ENCODE results near the gene AHNAK.

Gene AHNAK

GRCh38 chr11:62507125-62507422 is 39.5 kb downstream of the AHNAK start:
- H3K4me1 ChIP-seq (ENCODE audit: low read depth, poor library complexity, severe bottlenecking): peaks cover 27% of the 10 kb centered on the region
- H4K20me1 ChIP-seq (ENCODE audit: insufficient read depth): no peaks in the 10 kb centered on the region
- no peaks in the 10 kb centered on the region for H3K27me3 ChIP-seq (ENCODE audit: insufficient read depth, low read depth)
- no peak overlapping the region for H3K9ac ChIP-seq
- H3K4me2 ChIP-seq: no peak overlapping the region
- H3K4me3 ChIP-seq (IDR thresholded peaks at IDR 0.05; ENCODE audit: insufficient read depth, low read depth, low read length): no peak overlapping the region
- H3K27ac ChIP-seq: no peak overlapping the region
- no peaks in the 10 kb centered on the region for H3K36me3 ChIP-seq (ENCODE audit: insufficient read depth)
- no peak for TF ChIP-seq CTCF (conservative IDR thresholded peaks at IDR 0.05; ENCODE audit: low read depth, low read length)
- no peaks in the 10 kb centered on the region for H3K79me2 ChIP-seq (ENCODE audit: insufficient read depth, low read depth)
- no peak overlapping the region for H2AFZ ChIP-seq (ENCODE audit: low read depth)

GRCh38 chr11:62506413-62507124 is 40.0 kb downstream of the AHNAK start:
- Histone ChIP-seq H3K4me3 (IDR thresholded peaks at IDR 0.05; ENCODE audit: insufficient read depth, low read depth, low read length) (no peak overlapping the region), H3K27ac (no peak overlapping the region), H3K4me1 (ENCODE audit: low read depth, poor library complexity, severe bottlenecking) (peaks cover 27% of the 10 kb centered on the region), H2AFZ (ENCODE audit: low read depth) (no peak overlapping the region), H3K79me2 (ENCODE audit: insufficient read depth, low read depth) (no peaks in the 10 kb centered on the region), H3K4me2 (no peak overlapping the region), H4K20me1 (ENCODE audit: insufficient read depth) (no peaks in the 10 kb centered on the region), H3K9ac (no peak overlapping the region), H3K27me3 (ENCODE audit: insufficient read depth, low read depth) (no peaks in the 10 kb centered on the region), H3K36me3 (ENCODE audit: insufficient read depth) (no peaks in the 10 kb centered on the region)
- TF ChIP-seq CTCF (conservative IDR thresholded peaks at IDR 0.05; ENCODE audit: low read depth, low read length): no peak

GRCh38 chr11:62505440-62506091 is 41.0 kb downstream of the AHNAK start:
- no peaks in the 10 kb centered on the region for H3K27me3 ChIP-seq (ENCODE audit: insufficient read depth, low read depth)
- H3K9ac ChIP-seq: no peak overlapping the region
- TF ChIP-seq CTCF (conservative IDR thresholded peaks at IDR 0.05; ENCODE audit: low read depth, low read length): no peak
- H3K4me3 ChIP-seq (IDR thresholded peaks at IDR 0.05; ENCODE audit: insufficient read depth, low read depth, low read length): no peak overlapping the region
- H3K36me3 ChIP-seq (ENCODE audit: insufficient read depth): no peaks in the 10 kb centered on the region
- H3K79me2 ChIP-seq (ENCODE audit: insufficient read depth, low read depth): no peaks in the 10 kb centered on the region
- H3K4me2 ChIP-seq: no peak overlapping the region
- H4K20me1 ChIP-seq (ENCODE audit: insufficient read depth): no peaks in the 10 kb centered on the region
- H2AFZ ChIP-seq (ENCODE audit: low read depth): no peak overlapping the region
- peaks cover 27% of the 10 kb centered on the region for H3K4me1 ChIP-seq (ENCODE audit: low read depth, poor library complexity, severe bottlenecking)
- H3K27ac ChIP-seq: no peak overlapping the region

GRCh38 chr11:62505059-62505439 is 41.6 kb downstream of the AHNAK start:
- H4K20me1 ChIP-seq (ENCODE audit: insufficient read depth): no peaks in the 10 kb centered on the region
- no peaks in the 10 kb centered on the region for H3K79me2 ChIP-seq (ENCODE audit: insufficient read depth, low read depth)
- H3K9ac ChIP-seq: no peak overlapping the region
- no peak overlapping the region for H3K4me3 ChIP-seq (IDR thresholded peaks at IDR 0.05; ENCODE audit: insufficient read depth, low read depth, low read length)
- no peak overlapping the region for H3K27ac ChIP-seq
- no peak overlapping the region for H3K4me2 ChIP-seq
- H3K4me1 ChIP-seq (ENCODE audit: low read depth, poor library complexity, severe bottlenecking): peaks cover 27% of the 10 kb centered on the region
- no peak overlapping the region for H2AFZ ChIP-seq (ENCODE audit: low read depth)
- no peaks in the 10 kb centered on the region for H3K27me3 ChIP-seq (ENCODE audit: insufficient read depth, low read depth)
- no peaks in the 10 kb centered on the region for H3K36me3 ChIP-seq (ENCODE audit: insufficient read depth)
- TF ChIP-seq CTCF (conservative IDR thresholded peaks at IDR 0.05; ENCODE audit: low read depth, low read length): no peak
